ENCODE measurements around the gene POLR1D.
"Not testable (repeated sequence)": the region's sequence is repeated elsewhere in the genome, so short reads cannot be mapped to it uniquely, and the experiment has no call there.

The POLR1D gene

DNA sequence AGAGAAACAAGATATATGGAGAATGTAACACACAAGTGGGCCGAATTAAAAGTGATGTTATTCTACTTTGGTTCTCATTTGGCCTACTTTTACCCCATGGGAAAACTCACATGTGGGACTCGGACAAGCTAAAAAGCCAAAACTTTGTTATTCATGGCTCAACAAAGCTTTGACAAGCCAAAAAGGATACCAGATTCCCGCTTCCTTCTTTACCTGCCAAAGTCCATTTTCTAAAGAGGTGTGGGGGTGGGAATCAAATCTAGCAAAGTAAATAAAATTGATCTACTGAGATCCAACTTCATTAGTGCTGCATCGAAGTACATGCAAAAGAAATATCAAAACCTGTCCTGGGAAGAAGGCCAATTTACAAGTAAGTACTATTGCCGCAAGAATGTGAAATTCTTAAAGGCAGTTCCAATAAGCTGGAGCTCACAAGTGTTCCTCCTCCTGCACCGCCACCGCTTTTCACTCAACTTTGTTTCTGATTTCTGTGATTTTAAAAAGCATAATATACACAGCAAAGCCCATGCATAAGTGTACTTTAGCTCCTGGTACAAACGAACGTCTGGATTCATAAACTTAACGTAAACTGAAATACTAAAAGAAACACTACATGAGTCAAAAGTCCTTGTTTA lies 2.5 kb upstream of the POLR1D start:
- DNase-seq: peak in 1 of 3 experiments; percentile 38

DNA sequence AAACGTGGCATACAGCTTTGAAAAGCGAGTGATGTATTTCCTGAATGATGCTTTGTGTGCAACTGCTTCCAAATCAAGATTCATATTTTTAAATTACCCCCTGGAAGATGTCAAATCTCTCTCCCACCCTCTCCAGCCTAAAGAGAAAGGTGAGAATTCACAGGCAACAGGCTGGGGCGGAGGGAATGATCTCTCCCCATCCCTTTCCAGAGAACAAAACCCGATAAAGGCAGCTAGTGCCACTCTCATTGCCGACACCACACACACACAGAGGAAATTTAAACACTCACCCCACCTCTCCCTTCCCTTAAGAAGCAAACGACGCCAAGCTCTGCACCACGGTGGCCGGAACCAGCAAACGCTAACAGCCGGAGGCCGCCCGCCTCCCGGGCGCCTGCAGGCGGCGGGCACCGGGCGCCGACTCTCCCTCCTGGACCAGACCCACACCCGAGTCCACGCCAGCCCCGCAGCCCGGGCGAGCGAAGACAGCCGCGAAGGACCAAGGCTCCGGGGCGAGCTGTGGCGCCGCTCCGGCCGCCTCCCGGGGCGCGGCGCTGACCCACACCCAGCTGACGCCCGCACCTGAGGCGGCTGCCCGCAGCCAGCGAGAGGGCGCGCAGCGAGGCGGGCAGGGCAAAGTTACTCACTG lies 1.8 kb upstream of the POLR1D start:
- peak in 2 of 3 experiments; percentile 16 to 80 for DNase-seq

DNA sequence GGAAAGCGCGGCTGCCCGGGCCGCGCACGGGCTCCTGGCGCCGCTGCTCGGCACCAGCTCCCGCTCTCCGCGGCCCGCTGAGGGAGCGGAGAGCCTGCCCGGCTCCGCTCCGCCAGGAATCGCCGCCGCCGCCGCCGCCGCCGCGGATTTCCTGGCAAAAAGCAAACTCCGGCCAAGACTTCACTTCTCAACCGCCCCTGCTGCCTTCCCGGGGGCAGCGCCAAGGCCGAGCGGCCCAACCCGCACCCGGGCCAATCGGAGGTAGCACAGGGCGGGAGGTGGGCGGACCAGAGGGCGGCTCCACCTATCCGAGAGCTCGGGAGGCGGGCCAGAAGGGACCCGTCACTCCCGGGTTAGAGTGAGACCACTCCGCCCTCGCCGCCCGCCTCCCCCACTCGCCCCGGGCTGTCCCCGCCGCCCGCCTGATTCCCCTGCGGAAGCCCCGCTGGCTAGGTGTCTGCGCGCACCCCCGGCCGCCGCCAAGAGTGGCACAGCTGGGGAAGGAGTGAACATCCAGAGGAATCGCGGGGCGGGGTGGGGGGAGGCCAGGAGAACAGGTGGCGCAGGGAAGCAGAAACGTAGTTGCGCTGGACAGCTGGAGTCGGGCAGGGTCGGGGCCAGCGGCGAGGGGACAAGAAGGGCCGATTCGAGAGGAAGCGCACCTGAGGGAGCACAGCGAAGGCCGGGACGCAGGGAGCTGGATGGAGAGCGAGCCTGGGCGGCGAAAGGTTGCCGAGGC lies 1.1 kb upstream of the POLR1D start, which contains the start of gene LNX2:
LNX2 (minus strand) TSS at position 153 of the 739 bp plus-strand sequence. CDS start 38,826 bp downstream, outside the sequence.
- peak; percentile 90 to 96 (median 93) for DNase-seq

DNA sequence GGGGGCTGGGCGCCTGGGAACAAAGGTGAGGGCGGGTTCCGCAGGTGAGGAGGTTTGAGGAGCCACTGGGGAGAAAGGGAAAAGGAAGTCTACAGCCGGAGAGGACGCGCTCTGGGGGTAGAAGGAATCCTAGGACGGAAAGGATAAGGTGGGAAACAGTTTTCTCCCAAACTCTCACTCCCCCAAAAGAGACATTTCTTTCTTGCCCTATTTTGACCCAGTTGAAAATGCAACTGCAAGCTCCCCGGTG lies 651 bp upstream of the POLR1D start:
- no peak for DNase-seq

DNA sequence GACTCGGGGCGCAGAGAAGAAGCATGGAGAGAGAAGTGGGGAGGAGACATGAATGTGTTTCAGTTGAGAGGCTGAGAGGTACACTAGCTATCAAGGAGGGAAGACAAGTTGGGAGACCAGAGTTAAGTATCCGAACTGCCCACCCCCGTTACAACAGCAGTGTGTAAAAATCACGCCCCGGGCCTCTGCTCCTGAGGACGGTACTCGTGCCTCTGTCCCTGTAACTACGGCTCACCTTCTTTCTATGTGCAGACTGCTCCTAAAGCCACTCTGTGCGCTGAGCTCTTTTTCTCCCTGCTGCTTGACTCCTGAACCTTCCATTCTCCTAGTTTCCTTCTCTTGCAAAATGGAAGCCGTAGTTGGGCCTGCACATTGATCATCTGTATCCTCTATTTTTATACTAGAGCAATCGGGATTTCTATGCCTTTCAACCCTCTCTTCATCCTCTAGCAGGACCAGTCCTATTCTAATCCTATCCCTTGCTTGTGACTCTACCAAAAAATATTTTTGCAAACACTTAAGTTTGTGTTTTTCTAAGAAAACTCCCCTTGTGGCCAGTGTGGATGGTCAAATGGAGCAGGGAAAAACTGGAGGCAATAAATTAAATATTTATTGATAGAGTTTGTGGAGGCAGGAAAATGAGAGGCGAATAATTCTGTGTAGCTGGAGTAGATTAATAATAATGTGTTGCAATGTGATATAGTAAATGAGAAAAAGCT lies 569 bp downstream of the POLR1D start:
- DNase-seq: no peak

DNA sequence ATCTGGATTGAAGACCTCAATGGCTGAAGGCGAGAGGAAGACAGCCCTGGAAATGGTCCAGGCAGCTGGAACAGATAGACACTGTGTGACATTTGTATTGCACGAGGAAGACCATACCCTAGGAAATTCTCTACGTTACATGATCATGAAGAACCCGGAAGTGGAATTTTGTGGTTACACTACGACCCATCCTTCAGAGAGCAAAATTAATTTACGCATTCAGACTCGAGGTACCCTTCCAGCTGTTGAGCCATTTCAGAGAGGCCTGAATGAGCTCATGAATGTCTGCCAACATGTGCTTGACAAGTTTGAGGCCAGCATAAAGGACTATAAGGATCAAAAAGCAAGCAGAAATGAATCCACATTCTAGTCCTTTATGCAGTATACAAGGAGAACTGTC lies 1.2 kb downstream of the POLR1D start:
- no peak for DNase-seq

DNA sequence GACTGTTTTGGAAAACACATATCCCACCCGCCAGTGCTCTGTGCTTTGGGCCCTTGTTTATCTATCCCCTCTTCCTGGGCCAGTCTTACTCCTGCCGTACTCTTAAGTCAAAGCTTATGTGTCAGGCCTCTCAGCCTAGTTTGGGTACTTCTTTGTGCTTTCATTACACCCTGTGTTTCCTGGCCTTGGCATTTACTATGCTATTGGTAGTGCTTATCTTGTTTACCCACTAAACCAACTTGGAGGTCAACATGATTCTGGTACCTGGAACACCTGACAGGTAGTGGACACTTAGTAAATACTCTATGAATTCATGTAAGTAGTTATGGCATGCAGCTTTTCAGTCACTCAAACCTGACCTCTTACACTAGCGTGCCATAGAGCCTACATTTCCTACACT lies 2.4 kb downstream of the POLR1D start:
- DNase-seq: no peak

DNA sequence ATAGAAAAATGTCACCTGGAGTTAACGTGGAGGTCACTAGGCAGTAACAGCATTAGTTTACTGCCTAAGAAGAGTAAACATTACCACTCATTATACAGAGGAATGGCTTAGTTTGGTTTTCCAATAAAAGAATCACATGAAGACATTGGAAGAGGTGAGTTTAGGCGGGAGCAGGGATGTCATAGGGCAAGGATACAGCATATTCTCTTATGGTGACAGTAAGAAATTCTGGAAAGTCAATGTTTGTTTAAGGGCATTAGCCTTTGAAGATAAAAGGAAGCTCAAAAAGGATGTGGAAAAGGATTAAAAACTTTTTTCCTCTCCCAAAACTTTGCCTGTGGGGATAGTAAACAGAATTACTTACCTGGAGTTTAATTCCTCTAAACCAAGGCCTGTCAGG lies 4.1 kb downstream of the POLR1D start:
- DNase-seq: no peak

DNA sequence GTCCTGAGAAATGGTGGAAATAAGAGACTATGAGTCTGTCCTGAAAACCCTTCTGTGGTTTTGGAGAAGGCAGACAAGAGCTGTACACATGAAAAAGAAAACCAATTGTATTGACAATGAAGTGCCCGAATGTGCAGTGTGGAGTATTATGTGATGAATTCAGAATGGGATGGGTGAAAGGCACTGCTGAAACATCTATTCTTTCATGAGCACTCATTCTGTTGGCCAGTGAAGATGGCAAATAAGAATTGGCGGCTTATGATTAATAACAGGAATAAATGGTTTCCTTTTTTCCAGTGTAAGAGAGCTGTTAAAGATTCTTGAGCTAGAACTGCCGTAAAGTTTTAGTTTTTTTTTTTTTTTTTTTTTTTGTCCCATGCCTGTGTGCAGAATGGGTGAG lies 5.7 kb downstream of the POLR1D start:
- peak in 1 of 3 experiments; percentile 3 for DNase-seq

DNA sequence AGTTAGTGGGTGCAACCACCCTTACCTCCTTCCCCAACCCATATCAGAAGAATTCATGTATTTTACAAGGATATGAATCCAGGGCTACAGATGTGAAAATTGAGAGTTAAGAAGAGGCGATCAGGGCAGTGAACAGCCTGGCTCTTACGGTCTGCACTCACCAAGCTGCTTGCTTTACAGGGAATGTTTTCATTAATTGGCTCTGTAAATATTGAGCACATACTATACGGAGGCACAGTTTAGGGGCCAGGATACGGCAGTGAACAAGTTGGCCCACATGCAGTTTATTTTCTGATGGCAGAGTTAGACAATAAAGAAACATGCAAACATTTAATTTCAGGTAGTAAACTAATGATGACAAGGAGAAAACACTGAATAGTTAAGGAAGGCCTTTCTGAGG lies 6.4 kb downstream of the POLR1D start:
- DNase-seq: no peak

DNA sequence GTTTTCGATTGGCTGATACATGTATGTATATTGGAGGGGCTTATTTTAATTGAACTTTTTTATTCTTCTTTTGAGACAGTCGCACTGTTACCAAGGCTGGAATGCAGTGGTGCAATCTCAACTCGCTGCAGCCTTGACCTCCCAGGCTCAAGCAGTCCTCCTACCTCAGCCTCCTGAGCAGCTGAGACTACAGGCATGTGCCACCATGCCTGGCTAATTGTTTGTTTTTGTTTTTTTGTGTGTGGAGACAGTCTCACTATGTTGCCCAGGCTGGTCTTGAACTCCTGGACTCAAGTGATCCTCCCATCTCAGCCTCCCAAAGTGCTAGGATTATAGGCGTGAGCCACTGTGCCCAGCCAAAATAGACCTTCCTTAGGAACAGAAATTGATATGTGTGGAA lies 7.1 kb downstream of the POLR1D start:
- not testable (repeated sequence) for DNase-seq

DNA sequence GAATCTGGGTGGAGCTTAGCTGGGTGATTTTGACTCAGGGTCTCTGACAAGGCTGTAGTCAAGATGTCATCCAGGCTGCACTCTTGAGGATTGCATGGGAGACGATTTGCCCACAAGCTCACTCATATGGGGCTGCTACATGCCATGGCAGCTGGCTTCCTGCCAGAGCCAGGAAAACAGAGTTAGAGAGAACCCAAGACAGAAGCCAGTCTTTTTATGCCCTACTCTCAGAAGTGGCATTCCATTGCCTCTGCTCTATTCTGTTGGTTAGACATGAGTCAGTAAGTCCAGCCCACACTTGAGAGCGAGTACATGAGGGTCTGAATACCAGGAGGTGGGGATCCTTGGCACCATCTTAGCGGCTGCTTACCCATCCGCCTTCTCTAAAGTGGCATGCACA lies 9.5 kb downstream of the POLR1D start:
- no peak for DNase-seq

DNA sequence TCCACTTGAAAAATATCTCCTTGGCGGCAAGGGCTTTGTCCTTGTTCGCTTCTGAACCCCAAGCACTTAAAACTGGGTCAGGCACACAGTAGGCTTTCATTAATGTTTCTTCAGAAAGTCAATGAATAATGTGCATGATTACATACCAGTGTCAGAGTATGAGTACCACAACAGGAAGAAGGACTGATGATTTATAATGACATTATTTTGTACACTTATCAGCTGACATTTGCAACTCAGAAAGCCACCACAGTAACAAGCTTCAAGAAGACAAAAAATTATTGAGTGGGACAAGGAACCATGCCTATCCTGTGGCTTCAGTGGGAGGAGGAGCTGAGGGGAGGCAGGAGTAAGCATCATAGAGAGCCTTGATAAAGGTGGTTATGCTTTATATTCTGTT lies 10.0 kb downstream of the POLR1D start:
- DNase-seq: no peak

DNA sequence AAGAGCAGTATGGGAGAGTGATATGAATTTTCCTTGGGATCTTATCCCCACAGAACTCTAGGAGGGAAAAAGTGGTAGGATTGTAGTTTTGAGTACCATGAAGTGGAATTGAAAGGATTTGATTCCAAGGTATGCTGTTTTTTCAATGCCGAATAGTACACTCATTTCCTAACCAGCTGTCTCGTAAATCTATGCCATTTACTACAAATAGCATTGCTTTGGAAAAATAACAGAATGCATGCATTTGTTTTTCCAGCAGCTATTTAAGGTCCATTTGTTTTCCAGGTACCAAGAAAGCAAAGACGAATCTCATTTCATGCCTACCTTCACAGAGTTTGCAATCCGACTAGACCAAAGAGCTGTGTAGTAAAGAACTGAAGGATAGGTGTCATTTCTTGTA lies 10.5 kb downstream of the POLR1D start:
- DNase-seq: no peak

DNA sequence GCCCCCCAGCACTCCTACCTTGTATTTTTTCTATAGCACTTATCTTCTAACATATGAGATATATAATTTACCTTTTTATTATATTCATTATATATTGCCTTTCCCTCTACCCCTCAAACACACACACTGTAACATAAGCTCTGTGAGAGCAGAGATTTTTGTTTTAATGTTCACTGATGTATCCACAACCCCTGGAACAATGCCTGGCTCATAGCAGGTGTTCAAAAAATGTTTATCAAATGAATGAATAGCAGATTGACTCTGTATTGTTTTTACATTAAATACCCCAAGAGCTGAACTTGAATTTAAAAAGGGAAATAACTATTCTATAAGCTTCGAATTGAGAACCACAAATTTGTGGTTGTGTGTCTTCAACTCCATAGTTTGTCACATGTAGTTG lies 11.0 kb downstream of the POLR1D start:
- no peak for DNase-seq

DNA sequence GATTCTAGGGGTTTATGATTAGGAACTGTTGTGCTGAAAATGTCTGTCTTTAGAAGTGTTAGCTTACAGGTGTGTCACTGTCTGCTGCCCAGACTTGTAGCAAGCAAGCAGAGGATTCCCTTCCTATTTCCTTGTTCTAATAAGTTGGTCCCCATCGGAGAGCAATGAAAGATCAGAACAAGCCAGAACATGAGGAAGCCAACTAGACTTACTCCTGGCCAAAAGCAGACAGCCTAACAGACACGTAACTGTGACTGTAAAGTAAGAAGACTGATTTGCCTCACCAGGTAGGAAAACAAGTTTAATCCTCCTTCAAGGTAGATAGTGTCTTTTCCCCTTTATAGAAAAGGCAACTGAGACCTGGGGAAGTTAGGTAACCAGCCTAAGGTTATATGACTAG lies 12.5 kb downstream of the POLR1D start:
- no peak for DNase-seq

DNA sequence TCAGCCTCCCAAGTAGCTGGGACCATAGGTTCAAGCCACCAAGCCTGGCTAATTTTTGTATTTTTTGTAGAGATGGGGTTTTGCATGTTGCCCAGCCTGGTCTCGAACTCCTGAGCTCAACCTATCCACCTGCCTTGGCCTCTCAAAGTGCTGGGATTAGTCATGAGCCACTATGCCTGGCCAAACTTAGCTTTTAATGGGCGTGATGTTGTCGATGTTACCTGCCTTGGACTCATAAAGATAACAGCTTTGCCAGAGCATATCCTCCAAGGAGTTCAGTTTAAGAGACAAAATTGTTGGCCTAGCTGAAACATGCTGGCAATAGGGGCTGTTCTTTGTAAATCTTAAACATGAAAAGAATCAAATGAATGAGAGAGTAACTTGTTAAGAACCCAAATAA lies 13.1 kb downstream of the POLR1D start:
- DNase-seq: no peak

DNA sequence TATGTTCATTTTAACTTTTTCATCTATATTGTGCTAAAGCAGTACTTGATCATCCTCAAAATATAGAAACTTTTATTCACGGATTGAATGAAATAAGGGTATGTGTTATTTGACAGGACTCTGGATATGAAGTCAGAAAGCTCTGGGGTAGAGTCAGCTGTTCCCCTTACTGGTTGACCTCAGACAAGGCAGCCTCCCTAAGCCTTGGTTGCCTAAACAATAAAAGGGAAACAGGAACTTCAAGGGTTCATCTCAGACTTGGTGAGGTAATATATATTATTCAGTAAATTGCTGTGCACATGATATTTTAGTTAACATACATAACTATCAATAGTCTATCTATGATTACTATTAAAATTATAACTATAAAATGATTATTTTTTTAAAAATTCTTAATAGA lies 13.6 kb downstream of the POLR1D start:
- DNase-seq: no peak

DNA sequence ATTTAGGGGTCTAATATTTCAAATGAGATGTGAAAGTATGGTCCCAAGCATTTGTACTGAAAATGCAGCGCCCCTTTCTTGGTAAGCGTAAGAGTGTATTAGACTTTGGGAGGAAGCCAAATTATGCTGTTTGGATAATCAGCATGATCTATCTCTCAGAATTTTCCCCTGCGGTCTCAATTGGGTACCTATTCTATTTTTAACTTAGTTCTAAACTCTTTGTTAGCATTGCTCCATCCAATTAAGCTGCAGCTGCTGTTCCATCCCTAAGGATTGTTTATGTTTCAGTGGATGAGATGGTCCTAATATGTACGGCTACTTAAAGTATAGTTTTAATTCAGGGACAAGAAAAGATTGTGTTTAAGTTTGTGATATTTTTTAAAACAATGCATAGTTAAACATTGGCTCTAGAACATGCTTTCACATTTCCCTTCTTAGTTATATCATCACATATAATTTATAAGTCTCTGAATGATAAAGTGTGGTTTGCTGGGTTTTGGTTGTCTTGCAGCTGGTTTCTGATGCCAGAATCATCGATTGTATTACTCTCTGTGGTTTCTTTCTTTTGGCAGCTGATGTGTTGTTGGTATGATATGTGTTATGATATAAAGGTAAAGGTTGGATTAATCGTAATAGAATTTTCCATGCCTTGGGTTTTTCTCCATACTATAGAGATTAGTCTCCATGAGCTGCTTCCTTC lies 15.0 kb downstream of the POLR1D start:
- DNase-seq: peak in 2 of 3 experiments; percentile 28 to 75

DNA sequence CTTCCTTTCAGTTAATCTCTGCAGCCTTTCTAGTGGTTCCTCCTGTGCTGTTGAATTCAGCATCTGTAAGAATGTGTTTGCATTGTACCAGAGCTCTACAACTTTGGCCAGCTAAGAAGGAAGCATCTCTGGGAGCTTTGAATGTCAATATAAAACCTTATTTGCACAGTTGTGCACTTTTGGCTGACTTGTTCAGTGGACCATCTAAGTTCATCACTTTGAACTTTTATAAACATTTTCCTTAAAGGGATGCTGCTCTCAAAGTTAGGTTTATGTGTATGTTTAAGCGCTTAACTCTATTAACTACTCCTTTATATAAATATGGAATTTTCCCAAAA lies 15.6 kb downstream of the POLR1D start:
- DNase-seq: peak in 1 of 3 experiments; percentile 48

DNA sequence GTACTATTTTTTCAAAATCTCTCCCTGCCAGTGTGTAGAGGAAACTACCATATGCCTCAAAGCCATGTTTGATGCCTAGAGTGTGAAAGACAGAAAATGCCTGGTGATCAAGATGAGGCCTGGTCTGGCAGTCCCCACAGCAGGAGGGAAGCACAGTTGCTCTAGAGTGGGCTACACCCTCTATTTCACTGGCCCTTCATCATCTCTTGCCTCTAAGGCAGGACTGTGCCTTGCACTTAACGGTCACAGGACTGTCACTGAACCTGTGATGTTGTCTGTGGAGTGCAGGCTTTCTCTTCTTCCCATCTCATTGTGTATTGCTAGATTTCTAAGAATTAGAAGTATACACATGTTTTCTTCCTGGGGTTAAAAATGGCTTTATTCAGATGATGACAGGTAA lies 16.3 kb downstream of the POLR1D start:
- DNase-seq: peak in 1 of 3 experiments; percentile 16

DNA sequence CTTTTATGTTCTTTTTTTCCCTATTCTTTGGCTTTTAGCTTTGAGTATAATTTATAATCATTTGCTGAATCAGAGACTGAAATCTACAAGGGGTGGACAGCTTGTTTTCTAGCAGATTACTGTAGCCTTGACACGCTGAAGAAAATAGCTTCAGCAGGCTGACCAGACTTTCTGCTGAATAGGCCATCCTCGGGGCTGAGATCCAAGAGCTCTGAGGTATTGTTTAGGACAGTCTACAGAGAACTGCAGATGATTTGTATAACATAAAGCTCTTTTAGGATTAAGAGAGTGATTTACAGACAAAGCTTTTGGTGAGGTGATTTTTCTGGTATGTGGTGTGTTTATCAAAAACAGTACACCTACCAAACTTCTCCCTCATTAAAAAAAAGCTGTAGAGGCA lies 16.8 kb downstream of the POLR1D start:
- DNase-seq: no peak

DNA sequence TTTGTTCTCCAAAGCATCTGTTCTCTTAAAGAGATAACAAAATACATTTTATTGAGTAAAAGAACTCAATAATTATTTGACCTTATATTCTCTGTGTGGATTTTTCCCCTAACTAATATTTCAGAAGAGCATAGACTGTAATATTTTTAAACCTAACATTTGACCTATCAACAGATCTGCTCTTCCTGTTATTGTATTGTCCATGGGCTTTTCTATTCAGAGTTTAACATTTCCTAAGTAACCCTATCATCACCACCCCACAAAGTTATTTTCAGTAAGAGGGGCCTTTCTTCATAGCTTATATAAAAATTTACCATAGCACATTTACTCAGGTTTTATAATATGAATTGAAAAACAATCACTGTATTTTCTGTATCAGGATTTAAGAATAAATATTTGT lies 17.5 kb downstream of the POLR1D start:
- DNase-seq: no peak

Data from NCI-H1417 (cell line).